Stimulated activated CD4-positive, alpha-beta T cell treated with anti-CD3 and anti-CD28 coated beads, Interleukin-12 subunit alpha, Interleukin-12 subunit beta, amount 100 ng/mL, for 24 hours (primary cell): Measurements from ENCODE around the gene CUL1.

Experiments
- DNase-seq, 2 experiments: peaks; one replicate each; pipeline ENCODE4 v3.0.0-alpha.2; 2020; ENCODE audit warnings: low read depth in 2 of 2

The CUL1 gene

DNA sequence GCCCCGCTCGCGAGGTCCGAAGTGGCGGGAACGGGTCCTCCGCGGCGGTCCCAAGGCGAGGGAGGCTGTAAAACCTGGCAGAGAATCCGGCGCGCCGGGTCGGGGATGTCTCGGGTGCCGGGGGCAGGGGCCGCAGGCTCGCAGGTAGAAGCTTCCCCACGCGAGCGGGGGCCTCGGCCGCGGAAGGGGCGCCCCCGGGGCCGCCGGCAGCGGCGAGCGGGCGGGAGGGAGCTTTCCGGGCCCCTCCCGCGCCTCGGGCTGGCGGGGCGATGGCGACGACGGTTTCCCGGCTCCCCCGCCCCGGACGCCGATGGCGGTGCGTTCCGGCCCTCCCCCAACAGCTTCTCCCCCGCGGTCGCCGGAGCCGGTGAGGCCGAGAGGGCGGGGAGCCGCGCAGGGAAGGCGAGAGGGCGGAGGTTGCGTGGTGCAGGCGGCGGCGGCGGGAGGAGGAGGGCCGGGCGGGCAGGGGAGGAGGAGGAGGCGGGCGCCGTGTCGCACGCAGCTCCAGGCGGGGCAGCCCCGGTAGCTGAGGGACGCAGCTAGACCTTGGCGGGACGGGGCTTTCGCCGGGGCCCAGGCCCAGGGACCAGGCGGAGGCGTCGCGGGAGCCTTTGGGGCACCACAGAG is at the start of gene CUL1:
Gene CUL1, plus strand, starts transcription at position 507 of the 627 bp plus-strand sequence. CDS start 31,220 bp downstream, outside the sequence.
- DNase-seq, result peak; percentile 71 to 77

DNA sequence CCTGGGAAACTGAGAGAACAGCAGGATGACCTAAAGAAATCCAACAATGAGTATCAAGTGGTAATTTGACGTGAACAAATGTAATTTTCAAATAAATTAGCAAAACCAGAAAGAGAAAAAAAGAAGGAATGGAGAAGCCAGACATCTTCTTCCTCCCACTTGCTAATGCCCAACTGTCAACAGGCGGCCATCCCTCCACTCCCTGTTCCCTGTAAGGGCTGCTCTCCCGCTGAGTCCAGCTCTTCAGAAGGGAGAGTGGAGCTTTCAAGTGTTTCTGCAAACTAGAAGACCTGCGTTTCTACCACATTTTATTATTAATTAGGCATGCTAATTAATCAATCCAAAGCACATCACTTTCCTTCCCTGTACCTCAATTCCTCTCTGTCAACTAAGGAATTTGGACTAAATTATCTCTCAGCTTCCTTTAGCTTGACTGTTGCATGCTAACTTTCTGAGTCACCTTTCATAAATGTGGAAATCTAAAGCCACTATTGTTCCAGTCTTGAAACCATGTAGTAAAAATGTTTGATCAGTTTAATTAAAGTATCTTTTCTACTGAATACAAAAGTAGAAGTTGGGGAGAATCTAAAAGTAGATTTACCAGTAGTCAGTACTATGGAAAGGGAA is 48.4 kb upstream of the CUL1 start:
- no peak for DNase-seq

DNA sequence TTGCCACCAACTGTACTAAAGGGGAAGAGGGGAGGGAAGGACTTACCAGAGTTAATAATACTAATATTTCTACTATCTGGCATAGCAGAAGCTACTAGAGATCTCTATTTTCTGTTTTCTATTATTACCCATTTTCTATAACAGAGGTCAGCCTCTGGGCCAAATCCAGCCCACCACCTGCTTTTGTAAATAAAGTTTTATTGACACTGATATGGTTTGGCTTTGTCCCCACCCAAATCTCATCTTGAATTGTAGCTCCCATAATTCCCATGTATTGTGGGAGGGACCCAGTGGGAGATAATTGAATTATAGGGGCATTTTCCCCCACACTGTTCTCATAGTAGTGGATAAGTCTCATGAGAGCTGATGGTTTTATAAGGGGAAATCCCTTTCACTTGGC is 45.9 kb upstream of the CUL1 start:
- no peak for DNase-seq

DNA sequence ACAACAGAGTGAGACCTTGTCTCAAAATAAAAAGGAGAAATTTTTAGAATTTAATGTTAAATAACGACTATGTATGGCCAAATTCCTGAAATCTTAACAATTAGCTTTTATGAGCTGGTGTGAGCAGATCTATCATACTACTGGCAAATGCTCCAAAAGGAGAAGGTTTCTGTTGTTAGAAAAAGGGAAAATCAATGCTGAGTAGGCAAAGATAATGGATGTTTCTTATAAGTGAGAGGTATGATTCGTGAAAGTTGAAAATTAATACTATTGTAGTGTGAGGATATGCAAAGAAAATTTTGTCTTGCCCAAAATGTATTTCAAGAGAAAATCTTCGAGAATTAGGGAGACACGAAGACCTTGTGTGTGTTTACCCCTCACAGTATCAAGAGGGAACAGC is 40.8 kb upstream of the CUL1 start:
- DNase-seq, result no peak

DNA sequence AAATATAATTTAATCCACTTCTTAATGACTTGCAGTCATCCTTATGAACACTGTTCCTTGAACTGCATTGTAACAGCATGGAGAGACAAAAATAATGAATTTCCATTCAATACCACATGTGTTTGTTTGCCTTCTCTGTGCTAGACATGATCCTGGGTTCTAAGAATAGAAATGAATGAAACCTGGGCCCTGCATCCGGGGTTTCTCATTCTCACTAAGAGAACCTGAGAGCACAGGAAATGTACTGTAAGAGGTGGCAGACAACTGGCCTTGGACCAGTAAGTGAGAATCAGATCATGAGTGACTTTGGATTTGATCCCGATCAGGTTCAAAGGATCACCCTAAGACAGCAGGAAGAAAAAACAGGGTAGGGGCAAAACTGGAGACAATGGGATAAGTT is 37.2 kb upstream of the CUL1 start:
- no peak for DNase-seq

DNA sequence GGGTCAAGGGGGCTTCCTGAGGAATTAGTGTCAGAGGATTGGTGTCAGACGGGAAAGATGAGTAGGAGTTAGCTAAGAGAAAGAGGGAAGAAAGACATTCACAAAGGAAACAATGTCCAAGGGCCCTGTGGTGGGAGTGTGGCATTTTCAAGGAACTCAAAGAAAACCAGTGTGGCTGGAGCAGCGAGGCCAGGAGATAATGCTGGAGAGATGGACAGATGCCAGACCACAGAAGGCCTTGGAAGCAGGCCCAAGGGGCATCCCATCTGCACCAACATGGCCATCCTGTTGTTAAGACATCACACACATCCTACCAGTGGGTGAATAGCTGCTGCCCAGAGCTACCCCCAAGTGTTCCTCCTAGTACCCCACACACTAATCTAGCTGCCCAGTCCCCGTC is 36.1 kb upstream of the CUL1 start:
- DNase-seq, result no peak

DNA sequence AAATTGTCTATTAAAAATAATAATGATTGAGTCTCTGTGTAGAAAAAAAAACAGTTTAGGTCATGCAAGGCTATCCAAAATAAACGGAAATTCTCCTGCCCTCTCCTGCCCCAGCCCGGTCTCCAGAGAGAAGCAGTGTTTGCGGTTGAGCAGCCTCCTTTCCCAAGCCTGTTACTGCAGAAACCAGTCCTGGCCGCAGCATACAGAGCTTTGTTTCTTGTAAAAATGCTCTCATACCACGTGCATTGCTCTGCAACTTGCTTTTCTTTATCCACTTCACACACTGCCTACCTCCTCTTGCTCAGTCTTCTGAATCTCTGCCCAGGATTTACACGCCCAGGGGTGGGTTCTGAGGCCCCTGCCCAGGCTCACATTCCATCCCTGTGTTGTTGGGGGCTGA is 34.4 kb upstream of the CUL1 start:
- no peak for DNase-seq

DNA sequence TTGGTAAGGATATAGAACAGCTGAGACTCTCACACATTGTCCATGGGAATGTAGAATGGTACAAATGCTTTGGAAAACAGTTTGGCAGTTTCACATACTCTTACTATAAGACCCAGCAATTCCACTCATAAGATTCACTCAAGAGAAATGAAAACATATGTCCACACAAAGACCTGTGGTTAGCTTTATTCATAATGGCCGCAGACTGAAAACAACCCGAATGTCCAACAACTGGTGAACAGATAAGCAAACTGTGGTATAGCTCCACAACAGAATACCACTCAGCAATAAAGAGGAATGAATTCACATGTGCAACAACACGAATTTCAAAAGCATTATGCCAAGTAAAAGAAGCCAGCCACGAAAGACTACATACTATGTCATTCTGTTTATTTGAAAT is 33.5 kb upstream of the CUL1 start:
- no peak for DNase-seq

DNA sequence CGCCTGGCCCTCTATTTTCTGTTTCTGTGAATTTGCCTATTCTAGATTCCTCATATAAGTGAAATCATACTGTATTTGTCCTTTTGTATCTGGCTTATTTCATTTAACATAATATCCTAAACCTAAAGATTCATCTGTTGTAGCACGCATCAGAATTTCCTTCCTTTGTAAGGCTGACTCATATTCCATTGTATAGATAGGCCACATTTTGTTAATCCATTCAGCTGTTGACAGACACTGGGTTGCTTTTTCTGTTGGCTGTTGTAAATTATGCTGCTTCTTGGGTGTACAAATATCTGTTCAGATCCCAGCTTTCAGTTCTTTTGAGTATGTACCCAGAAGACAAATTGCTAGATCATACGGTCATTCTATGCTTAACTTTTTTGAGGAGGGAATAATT is 28.8 kb upstream of the CUL1 start:
- DNase-seq, result no peak

DNA sequence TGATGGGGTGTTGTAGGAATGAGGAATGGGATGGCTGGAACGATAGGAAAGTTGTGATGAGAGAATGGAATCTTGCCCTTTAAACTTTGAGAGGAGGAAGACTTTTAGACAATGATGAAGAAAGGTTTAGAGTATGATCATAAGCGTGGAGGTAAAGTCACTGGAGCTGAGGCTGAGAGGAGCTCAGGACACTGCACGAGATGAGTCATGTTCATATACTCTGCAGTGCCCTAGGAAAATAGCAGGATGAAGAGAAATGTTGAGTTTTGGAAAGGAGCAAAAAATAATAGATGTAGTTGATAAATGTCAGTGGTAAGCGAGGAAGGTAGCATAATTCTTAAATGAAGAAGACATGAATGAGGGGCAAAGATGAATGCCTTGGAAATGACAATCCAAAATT is 28.3 kb upstream of the CUL1 start:
- DNase-seq, result no peak

DNA sequence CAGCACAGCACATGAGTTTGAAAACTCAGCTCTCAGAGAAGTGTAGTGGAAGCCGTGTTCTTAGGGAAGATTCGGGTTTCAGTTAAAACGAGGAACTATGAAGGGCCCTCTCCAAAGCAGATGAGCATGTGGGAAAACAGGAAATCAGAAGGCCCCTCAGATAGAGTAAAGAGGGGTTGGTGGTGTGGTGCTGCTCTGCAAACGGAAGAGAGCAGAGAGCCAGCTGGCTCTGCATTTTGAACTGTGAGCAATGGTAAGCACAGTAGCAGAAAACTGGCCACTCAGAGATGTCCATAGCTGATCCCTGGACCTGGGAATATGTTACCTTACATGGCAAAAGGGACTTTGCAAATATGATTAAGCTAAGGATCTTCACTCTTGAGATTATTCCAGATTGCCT is 27.9 kb upstream of the CUL1 start:
- DNase-seq, result no peak

DNA sequence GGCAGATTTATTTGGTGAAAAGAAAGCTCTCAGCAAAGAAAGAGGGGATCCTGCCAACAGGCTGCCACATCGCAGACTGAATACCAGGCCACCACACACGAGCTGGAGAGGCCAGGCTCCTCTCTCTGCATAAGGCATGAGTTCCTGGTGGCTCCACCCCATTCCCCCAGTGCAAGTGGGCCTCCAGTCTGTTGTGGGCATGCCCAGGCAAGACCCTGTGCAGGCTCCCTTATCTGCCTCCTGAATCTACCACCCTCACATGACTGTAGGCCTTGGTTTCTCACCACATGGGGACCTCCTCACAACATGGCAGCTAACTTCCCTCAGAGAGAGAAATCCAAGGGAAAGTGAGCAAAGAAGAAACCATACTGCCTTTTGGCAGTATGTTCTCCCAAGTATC is 26.7 kb upstream of the CUL1 start:
- no peak for DNase-seq

DNA sequence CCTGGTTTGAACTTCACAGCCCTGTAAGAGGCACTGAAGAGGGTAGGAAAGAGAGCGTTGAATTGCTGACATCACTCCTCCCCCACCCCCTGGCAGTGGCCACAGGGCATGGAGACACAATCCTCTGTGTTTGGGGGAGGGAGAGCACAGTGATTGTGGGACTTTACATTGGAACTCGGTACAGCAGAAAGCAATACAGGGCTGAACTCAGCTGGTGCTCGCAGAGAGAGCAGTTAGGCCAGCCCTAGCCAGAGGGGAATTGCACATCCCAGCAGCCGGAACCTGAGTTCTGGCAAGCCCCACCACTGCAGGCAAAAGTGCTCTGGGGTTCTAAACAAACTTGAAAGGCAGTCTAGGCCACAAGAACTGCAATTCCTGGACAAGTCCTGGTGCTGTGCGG is 24.0 kb upstream of the CUL1 start:
- no peak for DNase-seq

DNA sequence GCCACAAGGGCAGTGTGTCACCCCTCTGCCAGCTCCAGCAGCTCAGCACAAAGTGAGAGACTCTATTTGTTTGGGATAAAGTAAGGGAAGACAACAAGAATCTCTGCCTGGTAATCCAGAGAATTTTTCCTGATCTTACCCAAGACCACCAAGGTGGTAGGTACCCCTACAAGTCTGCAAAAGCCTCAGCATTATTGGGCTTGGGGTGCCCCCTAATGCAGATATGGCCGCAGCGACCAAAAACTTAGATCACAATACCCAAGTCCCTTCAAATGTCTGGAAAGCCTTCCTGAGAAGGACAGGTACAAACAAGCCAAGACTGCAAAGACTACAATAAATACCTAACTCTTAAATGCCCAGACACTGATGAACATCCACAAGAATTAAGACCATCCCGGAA is 22.4 kb upstream of the CUL1 start:
- DNase-seq, result no peak

DNA sequence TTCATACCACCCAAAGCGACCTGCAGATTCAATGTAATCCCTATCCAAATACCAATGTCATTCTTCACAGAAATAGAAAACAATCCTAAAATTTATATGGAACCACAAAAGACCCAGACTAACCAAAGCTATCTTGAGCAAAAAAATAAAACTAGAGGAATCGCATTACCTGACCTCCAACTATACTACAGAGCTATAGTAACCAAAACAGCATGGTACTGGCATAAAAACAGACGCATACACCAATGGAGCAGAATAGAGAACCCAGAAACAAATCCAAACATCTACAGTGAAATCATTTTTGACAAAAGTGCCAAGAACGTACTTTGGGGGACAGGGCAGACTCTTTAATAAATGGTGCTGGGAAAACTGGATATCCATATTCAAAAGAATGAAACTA is 16.9 kb upstream of the CUL1 start:
- DNase-seq, result no peak

DNA sequence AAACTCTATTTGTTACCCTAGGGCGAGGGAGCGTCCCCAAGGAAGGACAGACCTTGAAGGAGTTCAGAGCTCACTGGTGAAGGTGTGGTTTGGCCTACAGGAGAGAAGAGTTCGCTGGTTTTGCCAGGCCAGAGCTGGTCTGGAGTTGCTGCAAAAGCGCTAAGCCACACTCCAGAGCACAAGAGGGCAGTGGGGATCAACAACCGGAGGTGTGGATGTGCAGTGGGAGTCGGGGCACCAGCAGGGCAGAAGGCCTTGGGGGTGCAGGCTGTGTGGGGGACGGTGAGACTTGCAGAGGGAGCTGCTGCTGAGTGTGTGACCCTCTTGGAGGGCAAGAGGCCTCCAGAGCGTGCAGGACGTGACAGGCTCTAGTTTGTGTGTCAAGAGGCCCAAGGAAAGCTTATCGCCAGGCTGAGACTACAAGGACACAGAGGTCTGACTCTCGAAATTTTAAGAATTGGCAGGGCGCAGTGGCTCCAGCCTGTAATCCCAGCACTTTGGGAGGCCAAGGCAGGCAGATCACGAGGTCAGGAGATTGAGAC is 14.3 kb upstream of the CUL1 start:
- no peak for DNase-seq

DNA sequence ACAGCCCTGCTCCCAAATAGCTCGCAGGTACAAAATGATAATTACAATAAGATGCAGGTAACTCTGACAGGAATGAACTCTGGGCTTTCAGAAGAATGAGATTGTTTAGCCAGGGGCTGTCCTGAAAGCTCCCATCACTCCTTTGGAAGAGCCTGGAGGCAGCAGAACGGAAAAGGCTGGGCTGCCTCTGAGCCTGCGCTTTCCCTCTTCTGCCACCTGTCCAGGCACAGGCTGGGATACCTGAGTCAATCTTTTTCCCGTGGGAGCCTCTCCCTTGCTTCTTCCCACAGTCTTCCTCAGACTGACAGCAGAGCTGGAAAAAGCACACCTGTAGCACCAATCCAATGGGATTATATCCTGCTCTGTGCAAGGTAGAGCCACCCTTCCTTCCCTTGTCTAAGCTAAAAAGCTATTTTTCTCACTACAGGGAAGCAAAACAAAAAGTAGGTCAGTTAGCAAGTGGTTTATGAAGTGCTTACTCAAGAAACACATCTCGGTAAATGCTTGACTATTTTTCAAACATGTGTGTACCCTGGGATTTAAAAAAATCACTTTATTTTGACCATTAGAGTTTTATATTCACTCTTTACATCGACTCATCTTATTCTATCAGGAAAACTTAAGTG is 12.3 kb upstream of the CUL1 start:
- no peak for DNase-seq

DNA sequence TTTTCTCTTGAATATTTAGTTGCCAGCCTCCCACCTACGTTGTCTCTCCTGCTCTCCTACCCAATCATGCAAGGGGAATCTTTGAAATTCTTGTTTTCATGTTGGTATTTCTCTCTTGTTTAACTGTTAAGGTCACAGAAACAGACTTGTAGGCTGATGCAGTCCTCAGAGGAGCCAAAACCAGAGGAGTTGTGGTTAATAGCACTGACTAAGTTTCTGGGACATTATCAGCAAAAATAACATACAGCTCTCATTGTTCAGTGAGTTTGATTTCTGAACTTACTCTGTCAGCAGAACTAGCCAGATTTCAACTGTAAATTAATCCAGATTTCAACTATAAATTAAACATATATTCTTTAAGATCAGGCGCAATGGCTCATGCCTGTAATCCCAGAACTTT is 11.1 kb upstream of the CUL1 start:
- DNase-seq, result no peak

DNA sequence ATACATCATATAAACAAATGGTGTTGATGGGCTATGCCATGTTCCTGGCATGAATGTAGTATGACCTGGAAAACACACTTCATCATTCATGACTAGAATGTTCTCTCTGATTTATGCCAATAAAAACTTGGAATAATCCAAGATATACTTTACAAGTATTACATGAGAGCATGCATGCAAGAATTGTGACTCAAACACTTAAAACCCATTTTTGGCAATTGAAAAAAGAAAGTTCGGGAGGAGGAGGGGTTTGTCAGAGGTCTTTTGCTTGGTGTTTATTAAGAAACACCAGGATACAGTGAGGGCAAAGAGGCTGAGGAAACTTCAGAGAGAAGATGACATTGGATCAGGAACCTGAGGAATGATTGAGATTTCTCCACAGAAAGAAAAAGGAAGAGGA is 10.2 kb upstream of the CUL1 start:
- DNase-seq, result no peak

DNA sequence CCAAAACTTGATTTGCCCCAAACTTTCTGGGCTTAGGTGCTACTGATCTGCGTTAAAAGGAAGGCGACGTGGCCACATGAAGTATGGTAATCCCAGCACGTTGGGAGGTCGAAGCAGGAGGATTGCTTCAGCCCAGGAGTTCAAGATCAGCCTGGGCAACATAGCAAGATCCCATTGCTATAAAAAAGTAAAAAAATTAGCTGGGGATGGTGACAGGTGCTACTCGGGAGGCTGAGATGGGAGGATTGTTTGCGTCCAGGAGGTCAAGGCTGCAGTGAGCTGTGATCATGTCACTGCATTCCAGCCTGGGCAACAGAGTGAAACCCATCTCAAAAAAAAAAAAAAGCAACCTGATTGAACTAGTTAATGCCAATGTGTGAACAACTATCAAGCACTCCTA is 5.1 kb upstream of the CUL1 start:
- no peak for DNase-seq

DNA sequence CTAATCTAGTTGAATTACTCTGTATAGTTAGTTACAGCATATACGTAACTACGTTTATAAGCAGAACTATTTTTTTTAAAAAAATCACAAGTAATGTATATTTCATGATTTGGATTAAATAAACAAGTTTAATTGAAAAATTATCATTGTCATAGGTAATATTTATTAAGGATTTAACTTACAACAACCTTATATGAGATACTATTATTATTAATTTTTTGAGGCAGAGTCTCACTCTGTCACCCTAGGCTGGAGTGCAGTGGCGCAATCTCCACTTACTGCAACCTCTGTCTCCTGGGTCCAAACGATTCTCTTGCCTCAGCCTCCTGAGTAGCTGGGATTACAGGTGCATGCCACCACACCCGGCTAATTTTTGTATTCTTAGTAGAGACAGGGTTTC is 4.1 kb upstream of the CUL1 start:
- DNase-seq, result no peak

DNA sequence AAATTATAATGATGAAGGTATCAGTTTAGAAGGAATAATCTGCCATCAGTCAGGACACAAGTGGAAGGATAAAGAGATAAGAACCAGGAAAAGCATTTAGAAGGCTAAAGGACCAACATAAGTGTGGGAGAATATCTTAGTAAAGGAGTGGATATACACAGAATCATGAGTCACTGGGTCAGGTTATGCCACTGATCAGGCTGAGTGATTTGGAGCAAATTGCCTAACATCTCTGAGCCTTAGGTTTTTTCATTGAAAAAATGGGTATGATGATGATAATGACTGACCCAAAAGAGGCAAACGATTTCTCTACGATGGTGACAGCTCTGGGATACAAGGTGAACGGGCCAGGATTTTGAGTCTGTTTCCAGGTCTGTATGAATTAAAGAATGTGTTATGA is 2.8 kb upstream of the CUL1 start:
- DNase-seq, result no peak

DNA sequence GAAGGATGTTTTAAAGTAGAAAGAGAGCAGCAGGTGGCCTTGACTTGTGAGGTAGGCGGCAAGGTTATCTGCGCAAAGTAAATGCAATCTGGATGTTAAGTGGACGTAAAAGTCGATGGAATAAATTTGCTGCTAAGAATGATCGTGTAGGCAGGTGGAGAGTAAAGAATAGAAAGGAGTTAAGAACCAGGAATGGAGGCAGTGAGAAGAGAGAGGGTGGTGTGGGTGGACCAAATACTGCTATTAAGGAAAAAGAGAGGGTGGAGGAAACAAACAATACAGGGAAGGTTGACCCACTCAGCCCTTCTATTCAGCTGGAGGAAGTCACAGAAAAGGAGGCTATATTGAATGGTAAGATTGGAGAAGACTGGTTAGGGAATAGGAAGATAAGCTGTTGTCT is 1.9 kb upstream of the CUL1 start:
- DNase-seq, result no peak
